PC-9 (cell line): ENCODE data around the gene RSPH4A. TPM values are rescaled to one million over a fixed set of nuclear protein-coding genes. Genes with fewer than 3 reads are reported as not detected.

Experiments used
- BruUV-seq: library from RNA; stranded (reverse); fragments of 400-500 nt; replicated peaks from 2 replicates; lab custom pipeline; 2021; lab: Mats Ljungman, UMichigan
- CTCF ChIA-PET: fragments of 300-600 bp; sonication (Branson Sonifier 250); formaldehyde crosslinking; loops from one replicate; lab custom pipeline; 2022; ENCODE audit warnings: antibody characterized with exemption; lab: Charles Lee
- POLR2A ChIA-PET: fragments of 300-600 bp; sonication (Branson Sonifier 250); formaldehyde crosslinking; loops from one replicate; lab custom pipeline; 2022; ENCODE audit warnings: antibody characterized with exemption; ENCODE audit not compliant: unreplicated experiment; lab: Charles Lee
- DNase-seq, 2 experiments: peaks; one replicate each; pipeline versions ENCODE4 v3.0.0 to v3.0.0-alpha.2; 2015 to 2022; ENCODE audit warnings: mixed read lengths in 1 of 2
- H2AFZ ChIP-seq: fragments of 200-600 bp; sonication (generic); 2 replicates; pipeline ENCODE4 v1.8.1; 2017; ENCODE audit warnings: antibody characterized with exemption
- H3F3A ChIP-seq: fragments of 200-600 bp; sonication (generic); 2 replicates; pipeline ENCODE4 v1.8.1; 2017; ENCODE audit warnings: antibody characterized with exemption, mild to moderate bottlenecking, low read depth; ENCODE audit not compliant: insufficient read depth
- H3K27ac ChIP-seq: fragments of 200-600 bp; sonication (generic); 2 replicates; pipeline ENCODE4 v1.6.1; 2016; ENCODE audit warnings: mixed run types
- H3K27me3 ChIP-seq: fragments of 200-600 bp; sonication (generic); 2 replicates; pipeline ENCODE4 v1.6.1; 2016; ENCODE audit warnings: low read depth, mixed run types; ENCODE audit not compliant: insufficient read depth
- H3K36me3 ChIP-seq: fragments of 200-600 bp; sonication (generic); 2 replicates; pipeline ENCODE4 v1.6.1; 2016; ENCODE audit warnings: low read depth, mixed run types
- H3K4me1 ChIP-seq: fragments of 200-600 bp; sonication (generic); replicated peaks from 2 replicates; pipeline ENCODE4 v1.6.1; 2016; ENCODE audit warnings: mixed run types; ENCODE audit not compliant: insufficient read depth
- H3K4me2 ChIP-seq: fragments of 200-600 bp; sonication (generic); 2 replicates; pipeline ENCODE4 v1.6.1; 2017; ENCODE audit warnings: mixed run types
- H3K4me3 ChIP-seq: fragments of 200-600 bp; sonication (generic); 2 replicates; pipeline ENCODE4 v1.6.1; 2016; ENCODE audit warnings: mixed run types
- H3K79me2 ChIP-seq: fragments of 200-600 bp; sonication (generic); 2 replicates; pipeline ENCODE4 v1.6.1; 2017; ENCODE audit warnings: low read depth, mixed run types
- H3K9me2 ChIP-seq: fragments of 200-600 bp; sonication (generic); 2 replicates; pipeline ENCODE4 v1.8.1; 2017; ENCODE audit warnings: mild to moderate bottlenecking; ENCODE audit not compliant: insufficient read depth
- H3K9me3 ChIP-seq: fragments of 200-600 bp; sonication (generic); 2 replicates; pipeline ENCODE4 v1.8.1; 2016; ENCODE audit warnings: low read depth; ENCODE audit not compliant: insufficient read depth
- H4K20me1 ChIP-seq: fragments of 200-600 bp; sonication (generic); 2 replicates; pipeline ENCODE4 v1.8.1; 2017; ENCODE audit not compliant: insufficient read depth
- CTCF ChIP-seq: fragments of 200-600 bp; sonication (generic); conservative IDR thresholded peaks from 2 replicates; pipeline ENCODE4 v1.6.1; 2017; ENCODE audit warnings: mixed run types, antibody characterized with exemption, mild to moderate bottlenecking, moderate library complexity
- EZH2 ChIP-seq: fragments of 200-600 bp; sonication (generic); IDR thresholded peaks from 2 replicates; pipeline ENCODE4 v1.8.0; 2017; ENCODE audit warnings: antibody characterized with exemption, low read depth
- intact Hi-C: fragments of 100-400 bp; cut with micrococcal nuclease; formaldehyde crosslinking; loops from one replicate; pipeline ENCODE4 v1.10.0; 2022; ENCODE audit not compliant: unreplicated experiment
- total RNA-seq: library from RNA; stranded (reverse); gene quantifications from 2 replicates; pipeline ENCODE4 v1.2.3, GENCODE V29; 2021

RSPH4A gene
- total RNA-seq, 1 experiment from 2014 or later: 0.24 TPM

DNA sequence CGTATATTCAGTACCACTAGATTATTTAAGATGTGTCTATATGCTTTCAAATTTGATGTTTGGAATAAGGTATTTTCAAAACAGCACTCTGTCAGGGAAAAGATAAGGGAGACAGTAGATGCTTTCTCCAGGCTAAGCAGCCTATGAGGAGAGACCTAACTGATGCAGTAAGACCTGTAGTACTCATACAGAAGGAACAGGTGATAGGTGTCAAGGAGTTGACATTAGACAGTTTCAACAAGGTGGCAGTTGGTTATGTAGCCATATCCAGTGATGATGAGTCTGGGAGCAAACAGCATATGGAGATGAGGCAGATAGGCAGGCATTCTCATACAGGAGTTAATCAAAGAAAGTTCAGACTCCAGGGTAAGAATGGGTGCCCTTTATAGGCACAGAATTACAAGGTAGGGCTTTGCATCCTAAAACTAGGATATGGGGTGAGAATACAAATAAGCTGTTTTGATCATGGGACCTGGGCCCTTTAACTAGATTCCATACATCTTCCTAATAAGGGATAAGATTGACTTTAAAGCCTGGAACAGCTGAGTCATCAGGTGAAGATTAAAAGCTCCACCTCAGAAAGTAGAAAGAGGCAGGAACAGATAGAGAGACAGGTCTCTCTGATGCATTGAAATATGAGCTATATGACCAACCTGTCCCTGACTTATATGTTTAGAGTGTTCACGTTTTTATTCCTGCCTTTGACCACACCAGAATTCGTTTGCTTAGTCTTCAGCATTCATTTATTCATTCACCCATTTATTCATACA, 7.9 kb downstream of the RSPH4A start:
- Histone ChIP-seq H3K9me2 (no peaks in the 10 kb centered on the region), H3K27me3 (no peaks in the 10 kb centered on the region), H3K79me2 (no peaks in the 10 kb centered on the region), H3F3A (no peaks in the 10 kb centered on the region; the same call in 1 of the 2 replicates), H3K4me3 (no peak overlapping the region), H4K20me1 (no peaks in the 10 kb centered on the region), H3K4me1 (peaks cover 10% of the 10 kb centered on the region), H2AFZ (no peak overlapping the region), H3K27ac (no peak overlapping the region), H3K36me3 (no peaks in the 10 kb centered on the region), H3K9me3 (no peaks in the 10 kb centered on the region), H3K4me2 (peak overlapping the region; percentile 26; the same call in 1 of the 2 replicates)
- DNase-seq: peak in 1 of 2 experiments; percentile 51
- TF ChIP-seq EZH2 (no peak), CTCF (no peak)
- ChIA-PET CTCF (interaction anchor here (1.0 kb wide), 1 partner anchor 356 kb away, joined by 3 read pairs; no protein-coding TSS in a partner anchor), POLR2A (no interaction called here)
- intact Hi-C loops: no loop called here
- no TSS peak for BruUV-seq

DNA sequence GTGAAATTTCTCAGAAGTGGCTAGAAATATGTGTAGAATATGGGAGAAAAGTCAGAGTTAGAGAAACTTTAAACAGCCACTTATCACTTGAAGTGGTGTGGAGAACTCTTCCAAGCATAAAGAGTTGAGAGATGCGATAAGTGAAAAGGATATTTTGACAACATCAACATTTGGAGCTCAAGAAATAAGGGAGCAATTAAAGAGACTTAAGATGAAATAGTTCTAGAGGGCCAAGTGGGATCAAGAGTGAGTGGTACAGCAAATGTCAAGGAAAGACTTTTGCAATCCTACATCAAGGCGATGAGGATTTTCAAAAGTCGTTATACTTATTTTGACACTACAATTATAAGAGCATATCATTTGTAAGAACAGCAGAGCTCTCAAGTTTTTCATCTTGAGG, 9.6 kb downstream of the RSPH4A start:
- BruUV-seq: no TSS peak
- Histone ChIP-seq H3K4me2 (no peak overlapping the region), H3K27ac (no peak overlapping the region), H3K9me2 (no peaks in the 10 kb centered on the region), H2AFZ (no peak overlapping the region), H3F3A (no peaks in the 10 kb centered on the region; the same call in 1 of the 2 replicates), H3K27me3 (no peaks in the 10 kb centered on the region), H3K36me3 (no peaks in the 10 kb centered on the region), H3K4me3 (no peak overlapping the region), H3K4me1 (peaks cover 10% of the 10 kb centered on the region), H3K9me3 (no peaks in the 10 kb centered on the region), H4K20me1 (no peaks in the 10 kb centered on the region), H3K79me2 (no peaks in the 10 kb centered on the region)
- TF ChIP-seq CTCF (no peak), EZH2 (no peak)
- intact Hi-C loops: no loop called here
- POLR2A ChIA-PET: interaction anchor here (0.6 kb wide), 1 partner anchor 360 kb away, joined by 4 read pairs; no protein-coding TSS in a partner anchor
- CTCF ChIA-PET: no interaction called here
- no peak for DNase-seq

DNA sequence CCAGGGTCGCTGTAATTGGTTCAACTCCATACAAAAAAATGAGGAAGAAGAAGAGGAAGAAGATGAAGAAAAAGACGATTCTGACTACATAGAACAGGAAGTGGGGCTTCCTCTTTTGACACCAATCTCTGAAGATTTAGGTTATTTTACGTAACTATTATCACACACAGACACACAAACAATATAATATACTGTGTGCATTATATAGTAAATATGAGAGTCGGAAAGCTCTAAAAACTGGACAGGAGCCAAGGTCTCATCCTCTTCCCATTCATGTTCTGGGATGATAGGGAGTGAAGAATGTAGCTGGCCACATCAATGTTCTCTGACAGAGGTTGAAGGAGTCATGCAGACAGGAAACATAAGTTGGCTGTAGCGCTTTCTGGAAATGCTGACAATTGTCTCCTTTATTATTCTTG, 13.3 kb downstream of the RSPH4A start:
- H3K79me2 ChIP-seq: no peaks in the 10 kb centered on the region
- POLR2A ChIA-PET: no interaction called here
- H3K27ac ChIP-seq: no peak overlapping the region
- no peaks in the 10 kb centered on the region for H3K9me2 ChIP-seq
- BruUV-seq: no TSS peak
- H3K4me3 ChIP-seq: no peak overlapping the region
- H3F3A ChIP-seq: peaks cover 3% of the 10 kb centered on the region; the same call in 1 of the 2 replicates
- TF ChIP-seq EZH2 (no peak), CTCF (no peak)
- CTCF ChIA-PET: no interaction called here
- H3K4me1 ChIP-seq: peaks cover 3% of the 10 kb centered on the region
- no peaks in the 10 kb centered on the region for H4K20me1 ChIP-seq
- intact Hi-C loops: no loop called here
- no peak overlapping the region for H2AFZ ChIP-seq
- no peak overlapping the region for H3K4me2 ChIP-seq
- H3K36me3 ChIP-seq: no peaks in the 10 kb centered on the region; the same call in 1 of the 2 replicates
- DNase-seq: no peak
- H3K27me3 ChIP-seq: no peaks in the 10 kb centered on the region
- no peaks in the 10 kb centered on the region for H3K9me3 ChIP-seq
